ENCODE results near the gene RALY. TPM values are rescaled to one million over a fixed set of nuclear protein-coding genes. Genes with fewer than 3 reads are reported as not detected.

RALY gene
- polyA plus RNA-seq, 1 donor from 2014 or later = 221 TPM

DNA sequence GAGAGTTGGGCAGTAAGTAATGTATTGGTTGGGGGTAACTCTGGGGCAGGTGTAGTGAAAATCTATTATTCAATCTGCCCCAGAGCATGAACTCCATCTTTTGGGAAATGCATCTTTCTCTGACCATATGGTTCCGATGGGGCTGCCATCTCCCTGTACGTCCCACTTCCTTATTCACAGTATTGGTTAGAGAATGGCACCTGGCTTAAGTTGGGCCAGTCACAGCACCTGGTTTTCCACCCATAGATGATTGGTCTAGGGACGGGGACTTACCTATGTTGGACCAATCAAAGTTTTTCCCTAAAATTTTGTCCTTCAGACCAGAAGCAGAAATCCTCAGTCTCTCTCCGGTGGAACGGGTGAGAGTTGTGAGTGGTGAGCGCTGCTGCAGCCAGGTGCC is 2.2 kb upstream of the RALY start:
- Histone ChIP-seq H3K79me2 (replicated peaks; ENCODE audit: insufficient read depth, low read length) (peaks cover 26% of the 10 kb centered on the region), H3K27me3 (ENCODE audit: insufficient read depth, low read depth, low read length) (no peaks in the 10 kb centered on the region), H4K20me1 (ENCODE audit: insufficient read depth) (peaks cover 16% of the 10 kb centered on the region), H3K9me2 (ENCODE audit: insufficient read depth, low read length) (no peaks in the 10 kb centered on the region), H3K27ac (ENCODE audit: low read length) (no peak overlapping the region), H3K9ac (ENCODE audit: low read length) (no peak overlapping the region), H3K36me3 (ENCODE audit: insufficient read depth, low read length) (no peaks in the 10 kb centered on the region), H2AFZ (ENCODE audit: low read depth, low read length) (no peak overlapping the region), H3K4me3 (ENCODE audit: low read length) (peak overlapping the region; percentile 97), H3K4me2 (ENCODE audit: low read length) (no peak overlapping the region), H3K9me3 (ENCODE audit: low read length) (no peaks in the 10 kb centered on the region), H3F3A (ENCODE audit: insufficient read depth, low read length, poor library complexity, severe bottlenecking) (no peaks in the 10 kb centered on the region)
- no peak for TF ChIP-seq SMC3 (conservative IDR thresholded peaks at IDR 0.05; ENCODE audit: poor library complexity)
- TF ChIP-seq MXI1 (conservative IDR thresholded peaks at IDR 0.05; ENCODE audit: poor library complexity, severe bottlenecking) = no peak
- no peak for TF ChIP-seq POLR2AphosphoS5 (IDR thresholded peaks at IDR 0.05)
- TF ChIP-seq TAF1 (IDR thresholded peaks at IDR 0.05; ENCODE audit: low read depth) = no peak
- TF ChIP-seq EZH2 (IDR thresholded peaks at IDR 0.05; ENCODE audit: borderline replicate concordance, insufficient read depth, low read length, poor library complexity, severe bottlenecking) = no peak
- TF ChIP-seq, protein P1, sequence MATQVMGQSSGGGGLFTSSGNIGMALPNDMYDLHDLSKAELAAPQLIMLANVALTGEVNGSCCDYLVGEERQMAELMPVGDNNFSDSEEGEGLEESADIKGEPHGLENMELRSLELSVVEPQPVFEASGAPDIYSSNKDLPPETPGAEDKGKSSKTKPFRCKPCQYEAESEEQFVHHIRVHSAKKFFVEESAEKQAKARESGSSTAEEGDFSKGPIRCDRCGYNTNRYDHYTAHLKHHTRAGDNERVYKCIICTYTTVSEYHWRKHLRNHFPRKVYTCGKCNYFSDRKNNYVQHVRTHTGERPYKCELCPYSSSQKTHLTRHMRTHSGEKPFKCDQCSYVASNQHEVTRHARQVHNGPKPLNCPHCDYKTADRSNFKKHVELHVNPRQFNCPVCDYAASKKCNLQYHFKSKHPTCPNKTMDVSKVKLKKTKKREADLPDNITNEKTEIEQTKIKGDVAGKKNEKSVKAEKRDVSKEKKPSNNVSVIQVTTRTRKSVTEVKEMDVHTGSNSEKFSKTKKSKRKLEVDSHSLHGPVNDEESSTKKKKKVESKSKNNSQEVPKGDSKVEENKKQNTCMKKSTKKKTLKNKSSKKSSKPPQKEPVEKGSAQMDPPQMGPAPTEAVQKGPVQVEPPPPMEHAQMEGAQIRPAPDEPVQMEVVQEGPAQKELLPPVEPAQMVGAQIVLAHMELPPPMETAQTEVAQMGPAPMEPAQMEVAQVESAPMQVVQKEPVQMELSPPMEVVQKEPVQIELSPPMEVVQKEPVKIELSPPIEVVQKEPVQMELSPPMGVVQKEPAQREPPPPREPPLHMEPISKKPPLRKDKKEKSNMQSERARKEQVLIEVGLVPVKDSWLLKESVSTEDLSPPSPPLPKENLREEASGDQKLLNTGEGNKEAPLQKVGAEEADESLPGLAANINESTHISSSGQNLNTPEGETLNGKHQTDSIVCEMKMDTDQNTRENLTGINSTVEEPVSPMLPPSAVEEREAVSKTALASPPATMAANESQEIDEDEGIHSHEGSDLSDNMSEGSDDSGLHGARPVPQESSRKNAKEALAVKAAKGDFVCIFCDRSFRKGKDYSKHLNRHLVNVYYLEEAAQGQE (IDR thresholded peaks at IDR 0.05; ENCODE audit: borderline replicate concordance) = no peak
- TF ChIP-seq RAD21 (conservative IDR thresholded peaks at IDR 0.05) = no peak
- TF ChIP-seq, protein P2, sequence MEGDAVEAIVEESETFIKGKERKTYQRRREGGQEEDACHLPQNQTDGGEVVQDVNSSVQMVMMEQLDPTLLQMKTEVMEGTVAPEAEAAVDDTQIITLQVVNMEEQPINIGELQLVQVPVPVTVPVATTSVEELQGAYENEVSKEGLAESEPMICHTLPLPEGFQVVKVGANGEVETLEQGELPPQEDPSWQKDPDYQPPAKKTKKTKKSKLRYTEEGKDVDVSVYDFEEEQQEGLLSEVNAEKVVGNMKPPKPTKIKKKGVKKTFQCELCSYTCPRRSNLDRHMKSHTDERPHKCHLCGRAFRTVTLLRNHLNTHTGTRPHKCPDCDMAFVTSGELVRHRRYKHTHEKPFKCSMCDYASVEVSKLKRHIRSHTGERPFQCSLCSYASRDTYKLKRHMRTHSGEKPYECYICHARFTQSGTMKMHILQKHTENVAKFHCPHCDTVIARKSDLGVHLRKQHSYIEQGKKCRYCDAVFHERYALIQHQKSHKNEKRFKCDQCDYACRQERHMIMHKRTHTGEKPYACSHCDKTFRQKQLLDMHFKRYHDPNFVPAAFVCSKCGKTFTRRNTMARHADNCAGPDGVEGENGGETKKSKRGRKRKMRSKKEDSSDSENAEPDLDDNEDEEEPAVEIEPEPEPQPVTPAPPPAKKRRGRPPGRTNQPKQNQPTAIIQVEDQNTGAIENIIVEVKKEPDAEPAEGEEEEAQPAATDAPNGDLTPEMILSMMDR (IDR thresholded peaks at IDR 0.05; ENCODE audit: poor library complexity, severe bottlenecking) = no peak
- TF ChIP-seq EP300 (conservative IDR thresholded peaks at IDR 0.05; ENCODE audit: poor library complexity, severe bottlenecking) = no peak

DNA sequence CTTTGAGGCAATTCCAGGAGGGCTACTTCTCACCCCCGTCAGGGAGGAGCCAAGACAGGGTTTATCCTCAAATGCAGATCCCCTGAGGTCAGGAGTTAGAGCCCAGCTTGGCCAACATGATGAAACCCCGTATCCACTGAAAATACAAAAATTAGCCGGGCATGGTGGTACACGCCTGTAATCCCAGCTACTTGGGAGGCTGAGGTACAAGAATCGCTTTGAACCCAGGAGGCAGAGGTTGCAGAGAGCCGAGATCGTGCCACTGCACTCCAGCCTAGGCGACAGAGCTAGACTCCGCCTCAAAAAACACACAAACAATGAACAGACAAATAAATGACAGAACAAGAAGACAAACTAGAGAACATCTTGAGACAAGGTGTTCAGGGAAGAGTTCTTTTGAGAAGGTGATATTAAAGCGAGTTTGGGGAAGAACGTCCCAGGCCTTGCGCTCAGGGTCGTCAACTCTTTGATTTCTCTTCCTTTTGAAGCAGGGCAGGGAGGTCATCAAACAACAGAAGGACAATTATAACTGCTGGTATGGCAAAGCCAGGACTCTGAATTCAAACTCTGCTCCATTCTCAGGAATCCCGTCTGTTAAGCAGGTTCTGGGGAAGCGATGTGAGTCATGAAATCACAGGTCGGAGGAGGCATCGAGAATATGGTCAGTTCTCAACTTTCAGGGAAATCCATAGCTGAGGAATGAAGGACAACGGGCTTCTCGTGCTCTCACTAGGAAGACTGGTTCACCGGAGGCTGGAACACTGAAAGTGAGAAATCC is 1.4 kb upstream of the RALY start:
- H3K27ac ChIP-seq (ENCODE audit: low read length) = peak overlapping the region; percentile 64
- no peaks in the 10 kb centered on the region for H3F3A ChIP-seq (ENCODE audit: insufficient read depth, low read length, poor library complexity, severe bottlenecking)
- no peaks in the 10 kb centered on the region for H3K9me2 ChIP-seq (ENCODE audit: insufficient read depth, low read length)
- TF ChIP-seq EP300 (conservative IDR thresholded peaks at IDR 0.05; ENCODE audit: poor library complexity, severe bottlenecking) (no peak), SMC3 (conservative IDR thresholded peaks at IDR 0.05; ENCODE audit: poor library complexity) (no peak), TAF1 (IDR thresholded peaks at IDR 0.05; ENCODE audit: low read depth) (no peak), POLR2AphosphoS5 (IDR thresholded peaks at IDR 0.05) (no peak), EZH2 (IDR thresholded peaks at IDR 0.05; ENCODE audit: borderline replicate concordance, insufficient read depth, low read length, poor library complexity, severe bottlenecking) (no peak), RAD21 (conservative IDR thresholded peaks at IDR 0.05) (no peak), MXI1 (conservative IDR thresholded peaks at IDR 0.05; ENCODE audit: poor library complexity, severe bottlenecking) (no peak)
- TF ChIP-seq, protein P1 (IDR thresholded peaks at IDR 0.05; ENCODE audit: borderline replicate concordance) = no peak
- TF ChIP-seq, protein P2 (IDR thresholded peaks at IDR 0.05; ENCODE audit: poor library complexity, severe bottlenecking) = no peak
- no peaks in the 10 kb centered on the region for H3K36me3 ChIP-seq (ENCODE audit: insufficient read depth, low read length)
- H3K4me3 ChIP-seq (ENCODE audit: low read length) = peak overlapping the region; percentile 97
- peaks cover 34% of the 10 kb centered on the region for H3K79me2 ChIP-seq (replicated peaks; ENCODE audit: insufficient read depth, low read length)
- H4K20me1 ChIP-seq (ENCODE audit: insufficient read depth) = peaks cover 16% of the 10 kb centered on the region
- no peaks in the 10 kb centered on the region for H3K27me3 ChIP-seq (ENCODE audit: insufficient read depth, low read depth, low read length)
- H2AFZ ChIP-seq (ENCODE audit: low read depth, low read length) = peak overlapping the region; percentile 40
- H3K9ac ChIP-seq (ENCODE audit: low read length) = peak overlapping the region; percentile 66
- H3K9me3 ChIP-seq (ENCODE audit: low read length) = no peaks in the 10 kb centered on the region
- H3K4me2 ChIP-seq (ENCODE audit: low read length) = peak overlapping the region; percentile 80
